Measurements from ENCODE around the gene SCN5A. TPM values are rescaled to one million over a fixed set of nuclear protein-coding genes. Genes with fewer than 3 reads are reported as not detected.

The SCN5A gene
- total and polyA plus RNA-seq, 12 donors: 0.04 to 2.1 (median 0.33) TPM; not detected in 2

DNA sequence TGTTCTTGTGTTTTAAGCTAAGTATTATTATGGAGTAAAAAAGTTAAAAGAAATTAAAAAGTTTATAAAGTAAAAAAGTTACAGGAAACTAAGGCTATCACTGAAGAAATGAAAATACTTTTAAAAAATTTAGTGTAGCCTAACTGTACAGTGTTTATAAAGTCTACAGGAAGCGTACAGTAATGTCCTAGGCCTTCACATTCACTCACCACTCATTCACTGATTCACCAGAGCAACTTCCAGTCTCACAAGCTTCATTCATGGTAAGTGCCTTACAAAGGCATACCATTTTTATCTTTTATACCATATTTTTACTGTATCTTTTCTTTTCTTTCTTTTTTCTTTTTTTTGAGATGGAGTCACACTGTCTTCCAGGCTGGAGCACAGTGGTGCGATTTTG is 40.7 kb upstream of the SCN5A start:
- Histone ChIP-seq H3K4me1 (replicated peaks in 1 of 2) (no peaks in the 10 kb centered on the region), H3K9me3 (replicated peaks in 1 of 3) (no peaks in the 10 kb centered on the region), H3K27me3 (no peaks in the 10 kb centered on the region), H3K36me3 (replicated peaks in 1 of 2) (no peaks in the 10 kb centered on the region), H3K27ac (no peak overlapping the region), H3K4me3 (no peak overlapping the region)
- TF ChIP-seq, protein P1, sequence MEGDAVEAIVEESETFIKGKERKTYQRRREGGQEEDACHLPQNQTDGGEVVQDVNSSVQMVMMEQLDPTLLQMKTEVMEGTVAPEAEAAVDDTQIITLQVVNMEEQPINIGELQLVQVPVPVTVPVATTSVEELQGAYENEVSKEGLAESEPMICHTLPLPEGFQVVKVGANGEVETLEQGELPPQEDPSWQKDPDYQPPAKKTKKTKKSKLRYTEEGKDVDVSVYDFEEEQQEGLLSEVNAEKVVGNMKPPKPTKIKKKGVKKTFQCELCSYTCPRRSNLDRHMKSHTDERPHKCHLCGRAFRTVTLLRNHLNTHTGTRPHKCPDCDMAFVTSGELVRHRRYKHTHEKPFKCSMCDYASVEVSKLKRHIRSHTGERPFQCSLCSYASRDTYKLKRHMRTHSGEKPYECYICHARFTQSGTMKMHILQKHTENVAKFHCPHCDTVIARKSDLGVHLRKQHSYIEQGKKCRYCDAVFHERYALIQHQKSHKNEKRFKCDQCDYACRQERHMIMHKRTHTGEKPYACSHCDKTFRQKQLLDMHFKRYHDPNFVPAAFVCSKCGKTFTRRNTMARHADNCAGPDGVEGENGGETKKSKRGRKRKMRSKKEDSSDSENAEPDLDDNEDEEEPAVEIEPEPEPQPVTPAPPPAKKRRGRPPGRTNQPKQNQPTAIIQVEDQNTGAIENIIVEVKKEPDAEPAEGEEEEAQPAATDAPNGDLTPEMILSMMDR (IDR thresholded peaks at IDR 0.05): no peak
- TF ChIP-seq POLR2A (IDR thresholded peaks at IDR 0.05): no peak
- intact Hi-C loops (cut with DNase I): no loop called here
- no peak for DNase-seq
- WGBS, 4 donors: 67 to 95% (median 91%) methylated on average over 2 of the region's 2 CpGs

- intact Hi-C loops (cut with DNase I): no loop called here
- Histone ChIP-seq H3K36me3 (replicated peaks in 1 of 2) (no peaks in the 10 kb centered on the region), H3K4me3 (no peak overlapping the region), H3K27me3 (no peaks in the 10 kb centered on the region), H3K9me3 (replicated peaks in 1 of 3) (no peaks in the 10 kb centered on the region), H3K27ac (no peak overlapping the region), H3K4me1 (replicated peaks in 1 of 2) (no peaks in the 10 kb centered on the region)
- no peak for DNase-seq
- TF ChIP-seq, protein P1 (IDR thresholded peaks at IDR 0.05): no peak
- TF ChIP-seq POLR2A (IDR thresholded peaks at IDR 0.05): no peak
- WGBS, 4 donors: 84 to 89% (median 88%) methylated on average over 3 of the region's 3 CpGs
These were observed 40.3 kb upstream of the SCN5A start for GRCh38 chr3:38689774-38690173.

GRCh38 chr3:38689346-38689745 is 39.9 kb upstream of the SCN5A start:
- H3K36me3 ChIP-seq (replicated peaks in 1 of 2): no peaks in the 10 kb centered on the region
- no peaks in the 10 kb centered on the region for H3K9me3 ChIP-seq (replicated peaks in 1 of 3)
- H3K4me3 ChIP-seq: no peak overlapping the region
- no peak for DNase-seq
- H3K27me3 ChIP-seq: no peaks in the 10 kb centered on the region
- 68 to 76% (median 71%) methylated on average over 4 of the region's 4 CpGs for WGBS, 4 donors
- intact Hi-C loops (cut with DNase I): no loop called here
- TF ChIP-seq, protein P1 (IDR thresholded peaks at IDR 0.05): no peak
- no peak for TF ChIP-seq POLR2A (IDR thresholded peaks at IDR 0.05)
- H3K27ac ChIP-seq: no peak overlapping the region
- H3K4me1 ChIP-seq (replicated peaks in 1 of 2): no peaks in the 10 kb centered on the region

GRCh38 chr3:38687321-38687720 is 37.8 kb upstream of the SCN5A start:
- no peak for DNase-seq
- intact Hi-C loops (cut with DNase I): no loop called here
- H3K27ac ChIP-seq: no peak overlapping the region
- H3K27me3 ChIP-seq: no peaks in the 10 kb centered on the region
- H3K4me1 ChIP-seq (replicated peaks in 1 of 2): no peaks in the 10 kb centered on the region
- H3K9me3 ChIP-seq (replicated peaks in 1 of 3): no peaks in the 10 kb centered on the region
- H3K4me3 ChIP-seq: no peak overlapping the region
- 64 to 73% (median 67%) methylated on average over 2 of the region's 2 CpGs for WGBS, 4 donors
- TF ChIP-seq POLR2A (IDR thresholded peaks at IDR 0.05): no peak
- TF ChIP-seq, protein P1 (IDR thresholded peaks at IDR 0.05): no peak
- no peaks in the 10 kb centered on the region for H3K36me3 ChIP-seq (replicated peaks in 1 of 2)
